Fibroblast of pulmonary artery (primary cell): ENCODE results near the gene NOL4L.
A peak's percentile ranks its signal among the peaks of the same experiment; 100 is the strongest.

Source experiments
- DNase-seq: peaks from one replicate; pipeline ENCODE4 v3.0.0-alpha.2; 2010; ENCODE audit warnings: low read depth
- H3K4me3 ChIP-seq: replicated peaks from 2 replicates; pipeline ENCODE4 v1.5.1; 2011; ENCODE audit warnings: low read depth, mild to moderate bottlenecking, control low read depth, low read length, moderate library complexity
- TF ChIP-seq, protein P1 (sequence below): IDR thresholded peaks from 2 replicates; pipeline ENCODE4 v1.5.1; 2011; ENCODE audit warnings: mild to moderate bottlenecking, control low read depth, low read length, inconsistent platforms; ENCODE audit errors: missing control alignments

NOL4L gene

DNA sequence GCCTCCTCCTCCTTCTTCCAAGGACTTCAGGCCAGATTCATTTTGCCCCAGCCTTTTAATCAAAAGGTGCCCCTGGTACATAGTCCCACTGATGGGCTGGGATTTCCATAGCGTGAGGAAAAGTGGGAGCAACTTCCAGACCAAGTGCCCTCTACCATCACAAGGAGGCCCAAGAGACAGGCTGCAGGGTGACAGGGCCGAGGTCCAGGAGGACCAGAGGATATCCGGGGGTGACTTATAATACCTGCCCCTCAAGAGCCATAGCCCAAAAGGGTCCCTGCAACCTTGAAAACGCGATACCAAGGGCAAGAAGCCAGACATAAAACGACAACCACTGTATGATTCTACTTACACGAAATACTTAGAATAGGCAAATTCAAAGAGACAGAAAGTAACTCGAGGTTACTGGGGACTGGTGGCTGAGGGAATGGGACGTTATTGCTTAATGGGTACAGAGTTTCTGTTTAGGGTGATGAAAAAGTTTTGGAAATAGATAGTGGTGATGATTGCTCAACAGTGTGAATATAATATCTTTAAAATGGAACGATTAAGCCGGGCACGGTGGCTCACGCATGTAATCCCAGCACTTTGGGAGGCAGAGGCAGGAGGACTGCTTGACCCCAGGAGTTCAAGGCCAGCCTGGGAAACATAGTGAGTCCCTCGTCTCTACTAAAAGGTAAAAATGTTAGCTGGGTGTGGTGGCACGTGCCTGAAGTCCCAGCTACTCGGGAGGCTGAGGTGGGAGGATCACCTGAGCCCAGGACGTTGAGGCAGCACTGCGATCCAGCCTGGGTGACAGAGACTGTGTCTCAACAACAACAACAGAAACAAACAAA, 71.9 kb downstream of the NOL4L start:
- TF ChIP-seq, protein P1, sequence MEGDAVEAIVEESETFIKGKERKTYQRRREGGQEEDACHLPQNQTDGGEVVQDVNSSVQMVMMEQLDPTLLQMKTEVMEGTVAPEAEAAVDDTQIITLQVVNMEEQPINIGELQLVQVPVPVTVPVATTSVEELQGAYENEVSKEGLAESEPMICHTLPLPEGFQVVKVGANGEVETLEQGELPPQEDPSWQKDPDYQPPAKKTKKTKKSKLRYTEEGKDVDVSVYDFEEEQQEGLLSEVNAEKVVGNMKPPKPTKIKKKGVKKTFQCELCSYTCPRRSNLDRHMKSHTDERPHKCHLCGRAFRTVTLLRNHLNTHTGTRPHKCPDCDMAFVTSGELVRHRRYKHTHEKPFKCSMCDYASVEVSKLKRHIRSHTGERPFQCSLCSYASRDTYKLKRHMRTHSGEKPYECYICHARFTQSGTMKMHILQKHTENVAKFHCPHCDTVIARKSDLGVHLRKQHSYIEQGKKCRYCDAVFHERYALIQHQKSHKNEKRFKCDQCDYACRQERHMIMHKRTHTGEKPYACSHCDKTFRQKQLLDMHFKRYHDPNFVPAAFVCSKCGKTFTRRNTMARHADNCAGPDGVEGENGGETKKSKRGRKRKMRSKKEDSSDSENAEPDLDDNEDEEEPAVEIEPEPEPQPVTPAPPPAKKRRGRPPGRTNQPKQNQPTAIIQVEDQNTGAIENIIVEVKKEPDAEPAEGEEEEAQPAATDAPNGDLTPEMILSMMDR = no peak
- no peak for DNase-seq
- no peak overlapping the region for H3K4me3 ChIP-seq

DNA sequence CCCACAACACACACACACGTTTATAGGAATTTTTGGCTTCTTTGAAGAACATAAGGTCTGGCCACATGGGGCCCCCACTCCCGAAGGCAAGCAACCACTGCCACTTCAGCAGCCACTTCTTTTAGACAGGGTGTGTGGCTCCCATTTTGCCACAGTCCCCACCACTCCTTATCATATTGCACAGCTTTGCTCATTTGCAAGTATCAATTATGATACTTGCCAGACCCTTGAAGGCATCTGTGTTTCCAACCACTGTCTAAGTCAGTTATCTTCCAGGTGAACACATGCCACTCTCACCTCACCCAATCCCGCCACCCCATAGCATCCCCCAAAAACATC, 73.1 kb downstream of the NOL4L start:
- TF ChIP-seq, protein P1 = no peak
- no peak for DNase-seq

GRCh38 chr20:32511358-32512046, 73.6 kb downstream of the NOL4L start:
- H3K4me3 ChIP-seq = no peak overlapping the region
- no peak for DNase-seq
- TF ChIP-seq, protein P1 = no peak

More for the DNA sequence above, 73.1 kb downstream of the NOL4L start:
- no peak overlapping the region for H3K4me3 ChIP-seq

DNA sequence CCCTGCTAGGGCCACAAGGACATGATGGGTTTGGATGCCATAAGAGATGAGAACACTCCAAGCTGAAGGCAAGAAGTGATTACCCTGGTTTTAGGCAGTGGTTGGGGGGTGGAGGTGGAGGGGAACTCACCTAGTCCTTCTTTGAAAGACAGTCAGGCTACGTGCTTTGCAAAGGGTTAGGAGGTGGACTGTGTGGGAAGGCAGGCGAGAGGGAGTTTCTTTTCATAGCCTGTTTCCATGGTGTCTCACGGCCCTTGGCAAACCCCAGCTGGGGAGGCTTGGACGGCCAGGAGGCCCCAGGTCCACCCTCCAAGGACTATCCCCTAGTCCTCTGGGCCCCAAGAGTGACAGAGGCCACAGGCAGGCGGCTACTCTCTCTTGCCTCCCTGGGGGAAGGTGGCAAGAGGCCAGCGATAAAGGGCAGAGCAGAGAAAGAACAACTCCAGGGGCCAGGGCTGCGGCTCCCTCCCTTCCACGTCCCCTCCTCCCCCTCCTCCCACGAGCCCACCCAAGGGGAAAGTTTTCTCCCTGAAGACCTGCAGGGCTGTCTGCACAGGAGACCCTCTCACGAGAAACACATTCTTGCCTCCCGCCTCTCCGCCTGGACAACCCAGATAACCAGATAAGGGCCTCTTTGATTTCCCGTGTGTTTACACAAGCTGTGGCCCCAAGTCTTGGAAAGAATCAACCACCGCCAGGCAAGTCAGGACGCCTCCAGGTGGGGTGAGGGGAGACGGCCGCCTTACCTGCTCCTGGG, 74.4 kb downstream of the NOL4L start:
- TF ChIP-seq, protein P1 = no peak
- H3K4me3 ChIP-seq = no peak overlapping the region
- DNase-seq = no peak

DNA sequence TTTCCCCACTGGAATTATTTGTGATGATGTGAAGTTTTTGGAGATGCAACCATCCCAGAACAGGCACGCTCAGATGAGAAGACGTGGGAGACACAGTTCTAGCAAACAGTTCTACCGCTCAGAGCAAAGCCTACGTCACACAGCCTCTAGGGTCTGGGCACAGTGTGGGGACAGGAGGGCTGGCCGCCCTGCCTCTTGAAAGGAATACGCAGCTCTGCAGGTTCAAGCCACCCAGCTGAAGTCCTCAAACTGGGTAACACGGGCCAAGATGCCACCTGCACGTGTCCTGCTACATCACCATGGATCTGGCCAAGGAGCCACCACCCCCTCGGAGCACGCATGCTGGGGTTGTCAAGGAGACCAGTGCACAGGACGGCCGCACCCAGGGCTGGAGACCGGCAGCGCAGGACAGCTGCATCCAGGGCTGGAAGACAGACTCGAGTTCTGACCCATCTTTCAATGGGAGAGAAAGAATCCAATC, 75.0 kb downstream of the NOL4L start:
- H3K4me3 ChIP-seq = no peak overlapping the region
- TF ChIP-seq, protein P1 = no peak
- DNase-seq = no peak

DNA sequence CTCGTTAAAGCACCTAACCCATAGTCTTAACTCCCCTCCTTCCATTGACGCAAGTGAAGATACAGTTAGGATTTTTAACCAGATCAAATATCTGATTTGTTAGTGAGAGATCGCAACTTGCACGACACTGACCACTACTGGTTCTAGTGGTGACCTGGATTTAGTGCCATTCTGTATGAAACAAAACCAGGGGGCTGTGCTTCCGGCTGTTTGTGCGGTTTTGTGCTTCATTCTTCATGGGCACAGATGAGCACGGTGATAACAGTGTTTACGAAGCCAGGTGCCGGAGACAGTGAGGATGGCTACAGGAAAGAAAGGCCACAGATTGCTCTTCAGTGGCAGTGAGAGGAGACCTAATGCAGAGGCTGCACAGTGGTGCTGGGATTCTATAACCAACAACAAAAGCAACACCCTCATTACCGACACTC, 75.5 kb downstream of the NOL4L start:
- no peak for DNase-seq
- TF ChIP-seq, protein P1 = peak; percentile 10
- no peak overlapping the region for H3K4me3 ChIP-seq
